ENCODE results near the gene SESN2.
A peak's percentile ranks its signal among the peaks of the same experiment; 100 is the strongest.

- TF ChIP-seq, protein P1, sequence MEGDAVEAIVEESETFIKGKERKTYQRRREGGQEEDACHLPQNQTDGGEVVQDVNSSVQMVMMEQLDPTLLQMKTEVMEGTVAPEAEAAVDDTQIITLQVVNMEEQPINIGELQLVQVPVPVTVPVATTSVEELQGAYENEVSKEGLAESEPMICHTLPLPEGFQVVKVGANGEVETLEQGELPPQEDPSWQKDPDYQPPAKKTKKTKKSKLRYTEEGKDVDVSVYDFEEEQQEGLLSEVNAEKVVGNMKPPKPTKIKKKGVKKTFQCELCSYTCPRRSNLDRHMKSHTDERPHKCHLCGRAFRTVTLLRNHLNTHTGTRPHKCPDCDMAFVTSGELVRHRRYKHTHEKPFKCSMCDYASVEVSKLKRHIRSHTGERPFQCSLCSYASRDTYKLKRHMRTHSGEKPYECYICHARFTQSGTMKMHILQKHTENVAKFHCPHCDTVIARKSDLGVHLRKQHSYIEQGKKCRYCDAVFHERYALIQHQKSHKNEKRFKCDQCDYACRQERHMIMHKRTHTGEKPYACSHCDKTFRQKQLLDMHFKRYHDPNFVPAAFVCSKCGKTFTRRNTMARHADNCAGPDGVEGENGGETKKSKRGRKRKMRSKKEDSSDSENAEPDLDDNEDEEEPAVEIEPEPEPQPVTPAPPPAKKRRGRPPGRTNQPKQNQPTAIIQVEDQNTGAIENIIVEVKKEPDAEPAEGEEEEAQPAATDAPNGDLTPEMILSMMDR (IDR thresholded peaks at IDR 0.05): peak; percentile 82 to 90 (median 87)
- TF ChIP-seq POLR2A (IDR thresholded peaks at IDR 0.05): no peak
Measured at GRCh38 chr1:28248273-28249012, 10.9 kb upstream of the SESN2 start.

Measured in sigmoid colon (tissue), 3 donors.